Osteocyte (in vitro differentiated cells): ENCODE measurements around the gene SH2D2A. TPM values are rescaled to one million over a fixed set of nuclear protein-coding genes. Genes with fewer than 3 reads are reported as not detected.

Source experiments
- DNase-seq: peaks from one replicate; pipeline ENCODE4 v3.0.0; 2021; ENCODE audit warnings: mixed read lengths; ENCODE audit not compliant: unreplicated experiment; ENCODE audit errors: extremely low spot score
- H3K27ac Mint-ChIP-seq: one replicate; pipeline ENCODE4 v1.8.0; 2021; ENCODE audit warnings: mild to moderate bottlenecking, mixed read lengths; ENCODE audit not compliant: unreplicated experiment
- H3K27me3 Mint-ChIP-seq: one replicate; pipeline ENCODE4 v1.8.0; 2021; ENCODE audit warnings: mixed read lengths; ENCODE audit not compliant: unreplicated experiment
- H3K36me3 Mint-ChIP-seq: one replicate; pipeline ENCODE4 v1.8.0; 2021; ENCODE audit warnings: mixed read lengths; ENCODE audit not compliant: unreplicated experiment
- H3K4me1 Mint-ChIP-seq: one replicate; pipeline ENCODE4 v1.8.0; 2021; ENCODE audit warnings: mixed read lengths; ENCODE audit not compliant: unreplicated experiment
- H3K4me3 Mint-ChIP-seq: one replicate; pipeline ENCODE4 v1.8.0; 2021; ENCODE audit warnings: mild to moderate bottlenecking, moderate library complexity, mixed read lengths; ENCODE audit not compliant: unreplicated experiment
- H3K9me3 Mint-ChIP-seq: one replicate; pipeline ENCODE4 v1.8.0; 2021; ENCODE audit warnings: mixed read lengths; ENCODE audit not compliant: unreplicated experiment
- CTCF ChIP-seq: fragments of 200-600 bp; sonication (generic); IDR thresholded peaks from 2 replicates; pipeline ENCODE4 v1.5.0; 2021; ENCODE audit warnings: antibody characterized with exemption, mild to moderate bottlenecking, moderate library complexity
- long read RNA-seq: library from polyadenylated mRNA; unstranded; transcript quantifications from one replicate; pipeline ENCODE4 v2.0.0, GENCODE V29; 2021
- total RNA-seq: library from RNA; stranded (reverse); gene quantifications from 2 replicates; pipeline ENCODE4 v1.2.1, GENCODE V29; 2021

SH2D2A gene
- not detected in 2 replicates for total RNA-seq
- long read RNA-seq, result 0 reads

GRCh38 chr1:156816561-156817328 is at the start of gene SH2D2A:
Gene SH2D2A (minus strand): TSS chr1:156816848. CDS start chr1:156816708, 140 bp downstream.
- Mint-ChIP-seq H3K9me3 (peaks cover 5% of the 10 kb centered on the region), H3K27me3 (peaks cover 21% of the 10 kb centered on the region)

GRCh38 chr1:156865865-156866248 is 49.2 kb upstream of the SH2D2A start:
- H3K4me3 Mint-ChIP-seq, result no peak overlapping the region
- no peaks in the 10 kb centered on the region for H3K9me3 Mint-ChIP-seq
- peaks cover 41% of the 10 kb centered on the region for H3K27me3 Mint-ChIP-seq
- DNase-seq, result no peak
- peaks cover 2% of the 10 kb centered on the region for H3K36me3 Mint-ChIP-seq
- TF ChIP-seq CTCF, result no peak
- H3K27ac Mint-ChIP-seq, result no peak overlapping the region
- H3K4me1 Mint-ChIP-seq, result peaks cover 14% of the 10 kb centered on the region

More at GRCh38 chr1:156816561-156817328, at the start of gene SH2D2A:
- DNase-seq, result no peak
- H3K27ac Mint-ChIP-seq, result no peak within 1 kb of the TSS
- H3K4me1 Mint-ChIP-seq, result peaks cover 20% of the 10 kb centered on the region
- H3K36me3 Mint-ChIP-seq, result no peaks in the 10 kb centered on the region
- no peak within 1 kb of the TSS for H3K4me3 Mint-ChIP-seq
- no peak for TF ChIP-seq CTCF

DNA sequence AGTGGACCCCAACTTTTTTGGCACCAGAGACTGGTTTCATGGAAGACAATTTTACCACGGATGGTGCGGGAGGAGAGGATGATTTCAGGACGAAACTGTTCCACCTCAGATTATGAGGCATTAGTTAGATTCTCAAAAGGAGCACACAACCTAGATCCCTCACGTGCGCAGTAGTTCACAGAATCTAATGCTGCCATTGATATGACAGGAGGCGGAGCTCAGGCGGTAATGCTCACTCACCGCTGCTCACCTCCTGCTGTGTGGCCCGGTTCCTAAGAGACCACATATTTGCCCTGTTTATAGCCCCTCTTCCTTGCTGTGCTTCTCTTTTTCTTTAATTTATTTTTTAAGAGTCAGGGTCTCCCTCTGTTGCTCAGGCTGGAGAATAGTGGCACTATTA is 48.6 kb upstream of the SH2D2A start:
- Mint-ChIP-seq H3K4me1 (peaks cover 10% of the 10 kb centered on the region), H3K9me3 (no peaks in the 10 kb centered on the region), H3K27ac (no peak overlapping the region), H3K4me3 (no peak overlapping the region), H3K36me3 (peaks cover 2% of the 10 kb centered on the region), H3K27me3 (peaks cover 43% of the 10 kb centered on the region)
- no peak for DNase-seq
- TF ChIP-seq CTCF, result no peak

GRCh38 chr1:156864796-156865195 is 48.1 kb upstream of the SH2D2A start:
- peaks cover 2% of the 10 kb centered on the region for H3K36me3 Mint-ChIP-seq
- no peak overlapping the region for H3K4me3 Mint-ChIP-seq
- H3K27ac Mint-ChIP-seq, result no peak overlapping the region
- TF ChIP-seq CTCF, result no peak
- peaks cover 45% of the 10 kb centered on the region for H3K27me3 Mint-ChIP-seq
- no peak for DNase-seq
- peaks cover 13% of the 10 kb centered on the region for H3K4me1 Mint-ChIP-seq
- no peaks in the 10 kb centered on the region for H3K9me3 Mint-ChIP-seq

DNA sequence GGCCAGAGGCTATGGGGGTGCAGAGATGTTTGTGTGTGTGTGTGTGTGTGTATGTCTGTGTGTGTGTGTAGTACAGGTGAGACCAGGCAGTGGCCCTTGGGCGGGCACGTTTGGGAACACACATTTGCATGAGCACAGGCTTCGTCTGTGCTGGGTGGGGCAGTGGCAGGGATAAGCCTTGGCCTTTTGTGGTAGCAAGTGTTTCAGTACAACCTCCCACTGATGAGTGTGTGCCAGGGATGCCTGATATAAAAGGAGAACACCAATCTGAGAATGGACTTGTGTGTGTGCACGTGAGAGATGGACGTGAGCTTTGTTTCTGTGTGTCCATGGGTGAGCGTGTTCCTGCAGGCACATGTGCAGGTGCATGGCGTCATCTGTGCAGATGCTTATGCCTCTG is 47.0 kb upstream of the SH2D2A start:
- Mint-ChIP-seq H3K27ac (no peak overlapping the region), H3K9me3 (no peaks in the 10 kb centered on the region), H3K4me1 (peaks cover 22% of the 10 kb centered on the region), H3K4me3 (no peak overlapping the region), H3K27me3 (peaks cover 52% of the 10 kb centered on the region), H3K36me3 (peaks cover 2% of the 10 kb centered on the region)
- TF ChIP-seq CTCF, result no peak
- DNase-seq, result no peak
